ENCODE data around the gene ZFY. TPM values are rescaled to one million over a fixed set of nuclear protein-coding genes. Genes with fewer than 3 reads are reported as not detected.

Gene ZFY
- total RNA-seq, 4 donors from 2014 or later: 14.2 to 16.4 TPM; not detected in 2

DNA sequence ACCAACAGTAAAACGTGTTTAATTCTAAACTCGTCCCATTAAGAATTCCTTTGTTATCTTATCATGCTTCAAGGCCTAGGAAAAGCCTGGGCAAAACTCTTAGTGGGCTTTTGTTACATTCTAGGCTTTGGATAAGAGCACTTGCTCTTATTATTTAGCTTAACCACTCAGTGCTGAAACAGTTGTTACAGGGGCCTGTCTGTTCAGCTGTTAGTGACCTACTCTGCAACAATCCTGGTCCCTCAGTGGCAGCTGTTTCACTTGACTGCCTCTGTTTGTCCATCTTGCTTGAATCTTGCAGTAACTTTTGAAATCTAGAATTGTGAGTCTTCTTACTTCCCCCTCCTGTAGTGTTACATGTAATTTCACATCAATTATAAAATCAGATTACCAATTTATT is 88.4 kb downstream of the ZFY start:
- Histone ChIP-seq H3K4me1 (no peaks in the 10 kb centered on the region), H3K4me3 (no peak overlapping the region), H3K27me3 (no peaks in the 10 kb centered on the region), H3K27ac (no peak overlapping the region), H3K9me3 (no peaks in the 10 kb centered on the region), H3K36me3 (no peaks in the 10 kb centered on the region)
- no CpG with 5 or more reads among the region's 2 CpGs for WGBS
- TF ChIP-seq EP300 (IDR thresholded peaks at IDR 0.05) (no peak), POLR2AphosphoS5 (IDR thresholded peaks at IDR 0.05) (no peak), POLR2A (IDR thresholded peaks at IDR 0.05) (no peak)
- TF ChIP-seq, protein P1, sequence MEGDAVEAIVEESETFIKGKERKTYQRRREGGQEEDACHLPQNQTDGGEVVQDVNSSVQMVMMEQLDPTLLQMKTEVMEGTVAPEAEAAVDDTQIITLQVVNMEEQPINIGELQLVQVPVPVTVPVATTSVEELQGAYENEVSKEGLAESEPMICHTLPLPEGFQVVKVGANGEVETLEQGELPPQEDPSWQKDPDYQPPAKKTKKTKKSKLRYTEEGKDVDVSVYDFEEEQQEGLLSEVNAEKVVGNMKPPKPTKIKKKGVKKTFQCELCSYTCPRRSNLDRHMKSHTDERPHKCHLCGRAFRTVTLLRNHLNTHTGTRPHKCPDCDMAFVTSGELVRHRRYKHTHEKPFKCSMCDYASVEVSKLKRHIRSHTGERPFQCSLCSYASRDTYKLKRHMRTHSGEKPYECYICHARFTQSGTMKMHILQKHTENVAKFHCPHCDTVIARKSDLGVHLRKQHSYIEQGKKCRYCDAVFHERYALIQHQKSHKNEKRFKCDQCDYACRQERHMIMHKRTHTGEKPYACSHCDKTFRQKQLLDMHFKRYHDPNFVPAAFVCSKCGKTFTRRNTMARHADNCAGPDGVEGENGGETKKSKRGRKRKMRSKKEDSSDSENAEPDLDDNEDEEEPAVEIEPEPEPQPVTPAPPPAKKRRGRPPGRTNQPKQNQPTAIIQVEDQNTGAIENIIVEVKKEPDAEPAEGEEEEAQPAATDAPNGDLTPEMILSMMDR (IDR thresholded peaks at IDR 0.05): no peak
- DNase-seq (ENCODE audit: low spot score in 2 of 2): no peak

DNA sequence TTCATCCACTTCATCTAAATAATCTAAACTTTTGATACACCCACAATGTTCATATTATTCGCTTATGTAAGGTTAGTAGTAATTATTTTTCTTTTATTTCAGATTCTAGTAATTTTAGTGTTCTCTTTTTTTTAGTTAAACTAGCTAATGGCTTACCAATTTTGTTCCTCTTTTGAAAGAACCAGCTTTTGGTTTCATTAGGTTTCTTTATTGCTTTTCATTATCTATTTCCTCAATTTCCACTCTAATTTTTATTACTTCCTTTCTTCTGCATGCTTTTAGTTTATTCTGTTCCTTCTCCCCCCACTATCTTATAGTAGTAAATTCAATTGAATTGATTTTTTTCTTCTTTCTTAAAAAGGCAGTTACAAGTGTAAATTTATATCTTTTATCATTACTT is 90.2 kb downstream of the ZFY start:
- TF ChIP-seq POLR2AphosphoS5 (IDR thresholded peaks at IDR 0.05) (no peak), POLR2A (IDR thresholded peaks at IDR 0.05) (no peak), EP300 (IDR thresholded peaks at IDR 0.05) (no peak)
- TF ChIP-seq, protein P1 (IDR thresholded peaks at IDR 0.05): no peak
- Histone ChIP-seq H3K27me3 (no peaks in the 10 kb centered on the region), H3K27ac (no peak overlapping the region), H3K4me3 (no peak overlapping the region), H3K9me3 (no peaks in the 10 kb centered on the region), H3K36me3 (no peaks in the 10 kb centered on the region), H3K4me1 (no peaks in the 10 kb centered on the region)
- WGBS: no CpG with 5 or more reads among the region's 1 CpG
- DNase-seq (ENCODE audit: low spot score in 2 of 2): no peak

Other genes with a start within 250 kb of the ZFY start
- 1 to 10 TPM in 1 of 4 donors, not detected in 3; 2.0 TPM for gene SRY, start 147.7 kb upstream of the ZFY start, total RNA-seq
- 100 to 1,000 TPM in 2 of 4 donors, under 1 TPM in 1, not detected in 1; 0.89 to 264 (median 260) TPM for gene RPS4Y1, start 93.8 kb upstream of the ZFY start, total RNA-seq

Data from suprapubic skin (tissue), 4 donors.